GM19324 (cell line): Measurements from ENCODE around the gene CCDC148.
"Not testable (repeated sequence)": the region's sequence is repeated elsewhere in the genome, so short reads cannot be mapped to it uniquely, and the experiment has no call there.

Experiments
- ATAC-seq: cut with Tn5 transposase; IDR thresholded peaks from one replicate; pipeline ENCODE4 v1.9.1; 2021; ENCODE audit warnings: mild to moderate bottlenecking, moderate library complexity; ENCODE audit not compliant: unreplicated experiment, low FRiP score

The CCDC148 gene

DNA sequence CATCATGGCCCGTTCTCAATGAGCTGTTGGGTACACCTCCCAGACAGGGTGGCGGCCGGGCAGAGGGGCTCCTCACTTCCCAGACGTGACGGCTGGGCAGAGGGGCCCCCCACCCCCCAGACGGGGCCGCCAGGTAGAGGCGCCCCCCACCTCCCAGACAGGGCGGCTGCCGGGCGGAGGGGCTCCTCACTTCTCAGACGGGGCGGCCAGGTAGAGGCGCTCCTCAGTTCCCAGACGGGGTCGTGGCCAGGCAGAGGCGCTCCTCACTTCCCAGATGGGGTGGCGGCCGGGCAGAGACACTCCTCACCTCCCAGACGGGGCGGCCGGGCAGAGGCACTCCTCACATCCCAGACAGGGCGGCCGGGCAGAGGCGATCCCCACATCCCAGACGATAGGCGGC is 146.1 kb downstream of the CCDC148 start:
- ATAC-seq = not testable (repeated sequence)

DNA sequence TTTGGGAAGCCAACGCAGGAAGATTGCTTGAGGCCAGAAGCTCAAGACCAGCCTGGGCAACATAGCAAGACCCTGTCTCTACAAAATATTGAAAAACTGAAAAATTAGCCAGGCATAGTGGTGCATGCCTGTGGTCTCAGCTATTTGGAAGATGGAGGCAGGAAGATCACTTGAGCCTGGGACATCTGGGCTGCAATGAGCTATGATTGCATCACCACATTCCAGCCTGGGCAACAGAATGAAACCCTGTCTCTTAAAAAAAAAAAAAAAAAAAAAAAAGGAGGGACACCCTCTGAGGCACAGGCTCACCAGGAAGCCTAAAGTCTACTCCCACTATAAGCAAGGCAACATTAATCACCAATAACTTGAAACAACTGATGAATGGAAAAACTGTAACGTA is 151.1 kb downstream of the CCDC148 start:
- ATAC-seq = no peak

DNA sequence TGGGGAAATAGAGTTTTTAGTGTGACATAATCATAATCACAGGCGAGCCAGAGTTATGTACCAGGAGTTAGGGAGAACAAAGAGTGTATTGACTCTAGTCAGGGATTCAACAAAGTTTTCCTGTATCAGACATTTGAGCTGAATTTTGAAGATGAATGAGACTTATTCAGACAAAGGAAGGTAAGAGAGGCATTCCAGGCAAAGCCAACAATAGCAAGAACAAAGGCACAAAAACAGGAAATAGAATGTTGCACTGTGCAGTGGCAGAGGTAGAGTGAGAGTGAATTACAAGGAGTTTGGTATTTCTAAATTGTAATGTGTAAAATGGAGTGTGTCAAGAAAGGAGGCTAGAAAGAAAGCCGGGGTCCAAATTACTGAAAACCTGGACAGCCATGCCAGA is 156.2 kb downstream of the CCDC148 start:
- ATAC-seq = no peak

DNA sequence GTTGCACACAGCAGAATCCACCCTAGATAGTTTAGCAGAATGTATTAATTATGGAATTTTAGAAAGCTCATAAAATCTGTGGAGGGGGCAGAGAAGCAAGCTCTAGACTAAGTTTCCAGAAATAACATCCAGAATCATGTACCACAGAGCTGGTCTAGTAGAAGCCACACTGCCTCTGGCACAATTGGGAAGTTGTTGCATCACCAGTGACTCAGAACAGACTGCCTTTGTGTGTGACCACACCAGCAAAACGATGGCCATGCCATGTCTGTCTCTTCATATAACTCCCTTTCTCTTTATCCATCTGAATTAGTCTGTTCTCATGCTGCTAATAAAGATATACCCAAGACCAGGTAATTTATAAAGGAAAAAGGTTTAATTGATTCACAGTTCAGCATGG is 158.9 kb downstream of the CCDC148 start:
- no peak for ATAC-seq

DNA sequence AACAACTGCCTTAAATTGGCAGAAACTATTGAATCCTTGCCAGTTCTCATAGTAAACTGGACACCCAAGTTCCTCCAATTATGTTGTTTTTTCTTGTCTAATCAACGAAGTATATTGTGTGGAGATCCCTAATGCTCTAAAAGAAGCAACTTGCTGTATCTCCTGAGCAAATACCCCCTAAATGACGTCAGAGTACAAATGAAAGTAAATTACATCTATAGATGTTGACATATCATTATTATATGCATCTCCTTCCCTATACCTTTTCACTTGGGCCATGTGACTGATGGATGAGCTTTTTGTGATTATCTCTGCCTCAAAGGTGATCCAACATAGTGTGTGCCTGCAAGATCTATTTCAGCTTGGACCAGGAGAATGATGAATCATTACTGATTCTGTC is 159.4 kb downstream of the CCDC148 start:
- ATAC-seq = no peak

DNA sequence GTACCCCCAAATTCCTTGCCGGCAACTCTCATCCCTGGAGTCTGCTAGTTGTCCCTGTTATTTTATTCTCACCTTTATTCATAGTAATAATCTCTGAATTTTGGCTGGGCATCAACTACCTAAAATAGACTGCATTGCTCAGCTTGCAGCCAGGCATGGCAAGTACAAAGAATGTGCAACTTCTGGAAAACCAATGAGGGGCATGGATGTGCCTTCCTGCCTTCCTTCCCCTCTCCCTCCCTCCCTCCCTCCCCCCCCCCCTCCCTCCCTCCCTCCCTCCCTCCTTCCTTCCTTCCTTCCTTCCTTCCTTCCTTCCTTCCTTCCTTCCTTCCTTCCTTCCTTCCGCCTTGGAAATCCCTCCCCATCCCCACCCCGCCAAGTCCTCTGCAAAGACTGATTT is 162.8 kb downstream of the CCDC148 start:
- no peak for ATAC-seq

DNA sequence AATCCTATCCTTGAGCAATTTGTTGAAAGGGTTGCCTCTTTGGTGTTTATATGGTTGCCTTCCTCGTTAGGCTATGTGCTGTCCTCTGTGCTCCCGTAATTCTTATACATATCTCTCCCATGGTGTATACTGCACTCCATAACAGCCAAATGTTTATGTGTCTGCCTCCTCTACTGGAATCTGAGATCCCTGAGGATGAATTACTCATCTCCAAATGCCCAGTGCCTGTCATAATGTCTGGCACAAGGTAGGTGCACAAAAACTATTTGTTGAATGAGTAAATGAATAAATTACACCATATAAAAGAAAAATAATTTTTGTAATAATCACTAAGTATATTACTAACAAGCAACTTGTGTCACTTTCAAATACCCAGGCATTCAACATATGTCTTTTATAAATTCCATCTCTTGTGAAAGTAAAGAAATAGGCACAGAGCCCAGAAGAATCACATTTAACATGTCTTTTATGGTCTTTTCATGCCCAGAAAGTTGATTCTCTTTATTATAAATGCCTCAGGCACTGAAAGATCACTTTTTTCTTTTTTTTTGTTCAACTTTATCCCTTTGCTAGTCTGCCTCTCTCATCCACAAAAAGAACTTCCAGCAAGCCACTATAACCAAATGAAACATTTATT is 164.9 kb downstream of the CCDC148 start:
- ATAC-seq = no peak

DNA sequence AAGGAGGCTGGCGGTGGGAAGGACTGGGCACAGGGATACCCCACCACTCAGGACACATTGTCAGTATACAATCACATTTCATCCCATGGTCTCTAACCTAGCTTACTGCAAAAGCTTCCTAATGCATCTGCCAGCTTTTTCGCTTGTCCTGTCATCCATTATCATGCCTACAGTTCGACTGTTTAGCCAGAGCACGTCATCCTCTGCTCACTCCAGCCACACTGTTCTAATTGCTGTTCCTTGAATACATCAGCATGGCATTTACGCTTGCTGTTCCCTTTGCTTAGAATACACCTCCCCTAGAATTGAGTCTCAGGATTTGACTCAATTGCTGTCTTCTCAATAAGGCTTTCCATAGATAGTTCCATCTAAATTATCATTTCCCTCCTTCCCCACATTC is 166.3 kb downstream of the CCDC148 start:
- no peak for ATAC-seq

DNA sequence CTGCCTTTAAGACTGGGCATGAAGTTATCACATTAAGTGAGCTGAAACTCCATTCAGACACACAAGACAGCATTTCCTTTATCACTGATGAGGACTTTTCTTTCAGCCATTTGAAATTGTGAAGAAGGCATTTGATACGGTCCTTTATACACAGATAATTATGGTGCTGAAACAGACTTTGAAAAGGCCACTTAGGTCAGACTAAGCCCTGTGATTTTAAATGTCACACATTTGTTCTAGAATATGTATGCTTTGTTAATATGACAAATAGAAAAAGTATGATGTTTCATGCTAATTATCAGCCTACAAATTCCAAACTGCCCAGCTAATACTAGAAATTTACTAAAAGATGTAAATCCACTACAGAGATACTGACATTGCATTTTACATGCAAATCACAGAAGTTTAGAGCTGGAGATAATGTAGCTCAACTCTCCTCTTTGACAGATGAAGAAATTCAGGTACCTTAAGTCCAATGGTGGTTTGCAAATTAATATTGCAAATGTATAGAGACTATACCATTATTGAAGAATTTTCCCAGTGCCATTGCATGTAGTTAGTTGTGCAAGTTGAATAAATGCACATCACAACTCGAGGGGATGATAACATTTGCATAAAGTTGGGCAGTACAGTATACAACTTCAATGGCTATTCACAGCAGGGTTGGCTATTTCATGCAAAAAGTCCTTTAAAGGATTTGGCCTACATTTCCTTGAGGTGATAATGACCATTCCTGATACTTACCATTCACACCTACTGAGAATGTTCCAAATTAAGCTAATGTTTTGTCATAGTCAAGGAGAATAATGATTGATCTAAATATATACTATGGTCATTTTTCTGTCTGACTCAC is 179.7 kb downstream of the CCDC148 start:
- no peak for ATAC-seq

DNA sequence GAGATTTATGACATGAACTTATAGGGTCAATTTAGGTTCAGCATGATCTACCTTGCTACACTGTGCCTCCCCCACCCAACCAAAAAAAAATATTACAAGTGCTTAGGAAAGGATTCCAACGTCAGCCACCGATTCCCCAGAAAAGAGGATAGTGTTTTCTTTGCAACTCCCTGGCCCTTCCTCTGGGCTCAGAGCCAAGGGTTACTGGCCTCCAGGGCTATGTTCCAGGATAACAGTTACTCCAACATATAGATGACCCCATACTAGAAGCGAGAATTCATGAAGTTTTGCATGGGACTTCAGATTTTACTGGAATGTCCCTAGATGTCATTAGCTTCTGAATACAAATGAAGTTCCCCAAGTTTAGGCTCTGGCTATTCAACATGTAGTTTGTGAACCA is 182.8 kb downstream of the CCDC148 start:
- ATAC-seq = no peak

DNA sequence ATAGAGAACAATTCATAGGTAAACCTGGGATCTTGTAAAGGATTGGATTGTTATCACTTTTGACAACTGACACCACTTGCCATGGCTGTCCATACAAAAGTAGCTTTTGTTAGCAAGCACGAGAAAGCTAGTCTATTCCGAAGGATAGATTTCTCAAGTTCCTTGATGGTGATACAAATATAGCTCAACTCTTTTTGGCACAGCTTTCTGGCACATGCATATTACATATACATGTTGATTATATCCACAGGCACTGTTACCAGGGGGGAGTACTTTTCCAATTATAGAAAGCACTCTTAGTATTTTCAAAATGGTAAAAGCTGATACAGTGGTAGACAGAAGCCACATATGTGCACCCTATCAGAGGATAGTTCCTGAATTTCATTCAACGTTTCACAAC is 186.0 kb downstream of the CCDC148 start:
- no peak for ATAC-seq

DNA sequence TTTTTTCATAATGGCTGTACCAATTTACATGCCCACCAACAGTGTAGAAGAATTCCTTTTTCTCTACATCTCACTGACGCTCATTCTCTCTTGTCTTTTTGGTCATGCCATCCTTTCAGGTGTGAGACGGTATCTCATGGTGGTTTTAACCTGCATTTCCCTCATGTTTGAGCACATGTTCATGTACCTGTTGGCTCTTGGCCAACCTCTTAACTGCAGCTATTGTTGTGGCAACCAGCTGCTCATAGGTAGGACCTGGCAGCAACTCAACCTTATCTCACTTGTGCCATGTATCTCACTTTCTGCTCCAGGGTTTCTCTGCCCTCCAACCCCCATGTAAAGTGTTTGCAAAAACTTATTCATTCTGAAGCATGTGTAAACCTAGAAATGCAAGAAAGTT is 187.4 kb downstream of the CCDC148 start:
- no peak for ATAC-seq

DNA sequence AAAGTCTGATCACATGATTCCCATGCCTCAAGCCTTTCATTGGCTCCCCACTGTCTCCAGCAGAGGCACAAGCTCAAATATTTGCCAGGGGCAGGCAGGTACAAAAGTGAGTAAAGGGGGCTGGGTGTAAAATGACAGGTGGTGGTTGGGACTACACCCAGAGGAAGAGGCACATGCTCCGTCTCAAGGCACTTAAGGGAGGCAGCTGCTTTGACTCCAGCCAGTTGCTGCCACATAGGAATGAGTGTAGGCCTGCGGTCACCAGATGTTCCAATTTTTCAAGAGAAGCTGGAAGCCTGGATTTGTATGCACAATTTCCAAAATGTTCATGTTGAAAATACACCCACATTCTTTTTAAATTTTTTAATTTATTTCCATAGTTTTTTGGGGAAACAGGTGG is 190.4 kb downstream of the CCDC148 start:
- no peak for ATAC-seq

DNA sequence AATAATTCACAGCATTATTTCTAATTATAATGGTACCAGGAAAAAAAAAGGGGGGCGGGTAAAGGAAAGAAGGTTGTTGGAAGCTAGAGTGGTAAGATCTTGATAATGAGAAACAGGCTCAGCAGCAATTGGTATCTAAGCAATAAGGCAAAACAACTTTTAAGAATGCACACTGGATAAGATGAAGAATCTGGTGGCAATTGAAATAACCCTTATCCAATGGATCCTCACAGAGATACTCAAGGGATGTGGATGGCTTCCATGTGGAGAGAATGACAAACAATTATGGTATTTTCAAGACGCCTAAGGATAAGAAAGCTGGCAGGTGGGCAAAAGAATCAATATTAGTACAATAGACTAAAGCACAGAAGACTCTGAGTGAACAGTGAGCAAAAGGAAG is 201.3 kb downstream of the CCDC148 start:
- no peak for ATAC-seq

DNA sequence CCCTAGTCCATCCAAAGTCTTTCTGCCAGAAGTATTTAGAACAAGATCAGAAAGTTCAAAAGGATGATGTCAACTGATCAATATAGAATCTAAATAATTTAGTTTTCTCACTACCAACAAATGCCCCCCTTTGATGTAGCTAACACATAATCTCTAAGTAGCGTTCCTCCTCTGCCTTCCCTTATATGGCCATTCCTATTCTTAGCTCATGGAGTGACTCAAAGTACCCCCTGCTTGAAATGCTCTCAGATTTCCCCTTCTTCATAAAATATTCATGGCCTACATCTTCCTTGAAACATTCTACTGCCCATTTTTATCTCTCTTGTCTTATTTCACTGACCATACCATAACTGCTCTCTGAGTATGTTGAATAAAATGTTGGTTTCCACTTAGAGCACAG is 203.4 kb downstream of the CCDC148 start:
- no peak for ATAC-seq

DNA sequence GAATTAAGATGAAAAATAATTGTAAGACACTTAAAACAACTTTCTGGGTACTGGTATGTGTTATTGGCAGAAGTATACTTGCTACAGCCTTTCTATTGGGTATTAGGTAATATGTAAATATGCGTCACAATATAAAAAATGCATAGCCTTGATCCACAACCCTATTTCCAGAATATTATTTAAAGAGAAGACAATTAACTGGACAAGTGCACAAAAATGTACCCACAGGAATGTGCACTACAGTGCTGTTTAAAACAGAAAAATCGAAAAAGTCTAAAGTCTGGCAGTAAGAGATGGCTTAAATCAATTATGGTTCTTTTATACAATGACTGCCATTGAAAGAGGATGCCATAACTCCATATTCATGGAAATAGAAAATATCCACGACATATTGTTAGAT is 205.2 kb downstream of the CCDC148 start:
- ATAC-seq = no peak

DNA sequence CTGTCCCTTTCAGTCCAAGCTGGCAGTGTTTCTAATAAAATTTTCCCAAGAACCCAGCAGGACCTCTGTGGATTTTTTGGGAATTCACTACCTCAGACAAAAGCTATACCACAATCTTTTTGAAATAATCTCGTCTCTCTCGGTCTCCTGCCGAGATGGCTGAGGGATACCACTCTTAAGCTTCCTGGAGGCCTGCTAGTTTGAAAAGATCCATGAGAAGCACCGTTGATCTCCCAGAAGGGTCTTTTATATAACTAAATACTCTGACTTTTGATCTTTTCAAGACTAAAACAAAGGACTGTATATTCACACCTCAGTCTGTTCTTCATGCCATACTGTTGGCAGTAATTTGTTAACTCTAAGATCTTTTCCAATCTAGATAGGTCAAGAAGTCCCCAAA is 213.2 kb downstream of the CCDC148 start:
- no peak for ATAC-seq

DNA sequence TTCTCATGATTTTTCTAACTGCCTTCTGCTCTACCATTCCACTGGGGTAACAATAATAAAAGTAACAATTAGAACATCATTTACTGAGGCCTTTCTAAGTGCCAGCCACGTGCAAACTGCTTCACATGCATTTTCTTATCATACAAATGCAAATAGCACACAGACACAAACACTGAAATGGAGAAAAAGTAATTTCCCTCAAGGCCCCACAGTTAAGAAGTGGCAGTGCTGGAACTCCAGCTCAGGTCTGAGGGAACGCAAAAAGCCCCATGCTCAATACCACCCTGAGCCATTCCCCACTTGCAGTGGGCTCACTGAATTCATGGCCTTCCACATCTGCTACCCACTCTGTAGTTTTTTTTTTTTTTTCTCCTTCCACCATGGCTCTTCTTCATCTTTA is 214.3 kb downstream of the CCDC148 start:
- no peak for ATAC-seq

DNA sequence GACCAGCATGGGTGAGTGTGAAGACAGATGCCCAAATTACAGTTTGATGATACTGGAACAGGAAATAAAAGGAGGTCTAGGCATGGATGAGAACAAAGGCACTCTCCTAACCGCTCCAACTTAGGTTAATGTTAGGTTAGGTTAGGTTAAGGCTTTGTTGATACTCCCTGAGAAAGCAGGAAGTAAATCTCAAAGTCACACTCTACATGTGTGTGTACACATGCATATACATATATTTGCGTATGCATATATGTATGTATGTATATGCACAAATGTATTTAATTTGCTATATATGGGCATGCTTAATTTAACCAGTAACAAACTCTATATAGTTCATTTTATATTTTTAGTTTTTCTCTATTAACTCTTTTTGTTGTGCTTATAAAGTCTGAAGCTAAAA is 215.6 kb downstream of the CCDC148 start:
- no peak for ATAC-seq

DNA sequence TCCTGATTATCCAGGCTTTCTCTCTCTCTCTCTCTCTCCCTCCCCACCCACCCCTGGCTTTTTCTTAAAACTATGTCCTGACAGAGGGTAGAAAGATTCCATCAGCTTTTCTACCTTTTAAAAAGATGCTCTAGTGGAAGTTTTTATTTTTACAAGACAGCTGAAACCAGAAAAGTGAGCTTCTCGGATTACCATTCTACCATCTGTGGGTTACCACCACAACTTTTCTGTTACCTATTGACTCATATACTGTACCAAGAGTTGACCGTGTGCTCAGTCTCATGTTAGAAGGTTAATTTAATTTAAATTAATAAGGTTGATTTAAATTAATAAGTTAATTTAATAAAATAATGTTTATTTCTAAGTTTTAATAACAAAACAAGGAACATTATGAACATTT is 217.3 kb downstream of the CCDC148 start:
- ATAC-seq = no peak

DNA sequence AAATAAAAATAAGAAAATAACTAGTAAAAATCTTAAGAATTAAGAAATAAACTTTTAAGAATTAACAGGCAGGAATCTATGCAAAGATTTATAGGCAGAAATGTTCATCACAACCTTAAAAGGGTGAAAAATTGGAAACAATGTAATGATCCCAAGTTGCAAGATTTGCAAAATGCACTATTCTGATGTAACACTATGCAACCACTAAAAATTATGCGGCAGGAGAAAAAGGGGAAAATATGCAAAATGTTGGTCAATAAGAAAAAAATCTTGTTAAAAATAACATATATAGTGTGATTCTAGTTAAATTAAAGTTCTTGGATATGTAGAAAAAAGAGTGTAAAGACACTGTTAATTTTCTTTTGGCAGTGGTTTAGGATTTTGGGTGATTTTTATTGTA is 222.1 kb downstream of the CCDC148 start:
- no peak for ATAC-seq

DNA sequence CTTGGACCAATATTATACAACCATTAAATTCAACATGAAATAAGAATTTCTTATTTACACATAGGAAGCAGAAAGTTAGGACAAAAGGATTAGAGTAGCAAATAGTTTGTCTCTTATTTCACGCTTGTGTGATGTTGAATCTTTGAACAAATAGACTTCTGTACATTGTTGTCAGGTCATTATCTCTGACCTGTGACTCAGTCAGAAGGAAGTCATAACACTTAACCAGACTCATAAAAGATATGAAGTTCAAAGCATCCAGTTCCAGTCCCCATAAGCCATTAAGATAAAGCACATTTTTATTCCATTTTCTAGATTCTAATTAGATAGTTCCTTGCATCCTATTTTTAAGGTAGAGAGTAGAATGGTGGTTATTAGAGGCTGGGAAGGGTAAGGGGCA is 224.1 kb downstream of the CCDC148 start:
- ATAC-seq = no peak
